ENCODE measurements around the gene DHCR7. TPM values are rescaled to one million over a fixed set of nuclear protein-coding genes. Genes with fewer than 3 reads are reported as not detected.

Gene DHCR7
- total RNA-seq, 2 donors from 2014 or later: 87.7 to 130 TPM

DNA sequence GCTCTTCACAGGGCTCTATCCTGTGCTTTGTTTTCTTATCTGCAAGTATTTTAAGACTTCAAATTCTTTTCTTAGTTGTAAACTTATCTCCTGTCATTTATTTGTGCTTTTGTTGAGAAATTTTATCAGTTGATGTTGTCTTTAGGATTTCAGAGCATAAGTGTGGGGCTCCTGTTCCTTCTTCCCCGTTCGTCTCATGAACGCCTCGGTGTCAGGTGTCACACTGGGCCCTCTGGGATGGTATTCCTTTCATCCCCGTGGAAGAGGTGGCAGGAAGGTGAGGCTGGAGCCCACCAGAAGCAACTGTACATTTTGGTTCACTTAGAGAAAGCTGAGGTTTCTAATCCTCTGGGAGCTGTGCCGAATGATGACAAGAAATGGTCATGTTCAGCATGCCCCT lies 22.8 kb upstream of the DHCR7 start:
- Mint-ChIP-seq H3K4me3 (no peak overlapping the region), H3K4me1 (peaks cover 14% of the 10 kb centered on the region), H3K9me3 (peaks cover 40% of the 10 kb centered on the region), H3K27me3 (ENCODE audit: insufficient read depth) (no peaks in the 10 kb centered on the region), H3K36me3 (ENCODE audit: low read depth) (peaks cover 76% of the 10 kb centered on the region), H3K27ac (no peak overlapping the region)
- H3K36me3 ChIP-seq (ENCODE audit: control insufficient read depth, insufficient read depth, low read length): peaks cover 74% of the 10 kb centered on the region
- WGBS, 2 experiments (ENCODE audit: insufficient coverage in 1 of 2, insufficient read length in 1 of 2): 61 to 100% methylated on average over 1 to 6 of the region's 6 CpGs
- TF ChIP-seq, protein P1, sequence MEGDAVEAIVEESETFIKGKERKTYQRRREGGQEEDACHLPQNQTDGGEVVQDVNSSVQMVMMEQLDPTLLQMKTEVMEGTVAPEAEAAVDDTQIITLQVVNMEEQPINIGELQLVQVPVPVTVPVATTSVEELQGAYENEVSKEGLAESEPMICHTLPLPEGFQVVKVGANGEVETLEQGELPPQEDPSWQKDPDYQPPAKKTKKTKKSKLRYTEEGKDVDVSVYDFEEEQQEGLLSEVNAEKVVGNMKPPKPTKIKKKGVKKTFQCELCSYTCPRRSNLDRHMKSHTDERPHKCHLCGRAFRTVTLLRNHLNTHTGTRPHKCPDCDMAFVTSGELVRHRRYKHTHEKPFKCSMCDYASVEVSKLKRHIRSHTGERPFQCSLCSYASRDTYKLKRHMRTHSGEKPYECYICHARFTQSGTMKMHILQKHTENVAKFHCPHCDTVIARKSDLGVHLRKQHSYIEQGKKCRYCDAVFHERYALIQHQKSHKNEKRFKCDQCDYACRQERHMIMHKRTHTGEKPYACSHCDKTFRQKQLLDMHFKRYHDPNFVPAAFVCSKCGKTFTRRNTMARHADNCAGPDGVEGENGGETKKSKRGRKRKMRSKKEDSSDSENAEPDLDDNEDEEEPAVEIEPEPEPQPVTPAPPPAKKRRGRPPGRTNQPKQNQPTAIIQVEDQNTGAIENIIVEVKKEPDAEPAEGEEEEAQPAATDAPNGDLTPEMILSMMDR (conservative IDR thresholded peaks at IDR 0.05): no peak
- H3K4me3 ChIP-seq (ENCODE audit: low read length): no peak overlapping the region
- no peak overlapping the region for H3K9ac ChIP-seq (ENCODE audit: extremely low read depth, low read length, poor library complexity, severe bottlenecking)
- peaks cover 9% of the 10 kb centered on the region for H3K4me1 ChIP-seq (ENCODE audit: control insufficient read depth, insufficient read depth, low read length)
- H3K27ac ChIP-seq (ENCODE audit: low read depth, low read length): no peak overlapping the region
- no peak for DNase-seq
- peaks cover 42% of the 10 kb centered on the region for H3K9me3 ChIP-seq (ENCODE audit: control insufficient read depth, low read length)
- H3K27me3 ChIP-seq (ENCODE audit: control insufficient read depth, insufficient read depth, low read length, poor library complexity, severe bottlenecking): no peaks in the 10 kb centered on the region

DNA sequence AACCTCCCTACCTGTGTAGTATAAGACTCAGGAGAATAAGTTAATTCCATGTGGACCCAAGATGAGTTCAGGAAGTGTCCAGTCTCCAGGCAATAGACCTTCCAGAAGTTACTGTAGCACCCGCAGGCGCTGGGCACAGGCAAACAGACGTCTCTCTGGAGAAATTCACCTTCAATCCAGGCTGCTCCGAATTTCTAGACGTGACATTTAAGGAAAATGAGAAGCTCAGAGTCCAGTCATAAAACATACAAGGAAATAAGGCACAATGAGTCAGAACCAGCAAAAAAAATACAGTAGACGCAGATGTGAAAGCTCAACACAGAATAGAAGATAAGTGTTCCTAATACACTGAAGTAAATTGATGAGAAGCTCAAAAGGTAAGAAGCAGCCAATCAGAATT lies 19.0 kb upstream of the DHCR7 start:
- Mint-ChIP-seq H3K27me3 (ENCODE audit: insufficient read depth) (no peaks in the 10 kb centered on the region), H3K4me1 (peaks cover 12% of the 10 kb centered on the region), H3K36me3 (ENCODE audit: low read depth) (peaks cover 74% of the 10 kb centered on the region), H3K4me3 (no peak overlapping the region), H3K27ac (no peak overlapping the region), H3K9me3 (peaks cover 40% of the 10 kb centered on the region)
- 93 to 100% methylated on average over 6 of the region's 6 CpGs for WGBS, 2 experiments (ENCODE audit: insufficient coverage in 1 of 2, insufficient read length in 1 of 2)
- H3K4me1 ChIP-seq (ENCODE audit: control insufficient read depth, insufficient read depth, low read length): peaks cover 9% of the 10 kb centered on the region
- H3K9me3 ChIP-seq (ENCODE audit: control insufficient read depth, low read length): peaks cover 42% of the 10 kb centered on the region
- H3K27me3 ChIP-seq (ENCODE audit: control insufficient read depth, insufficient read depth, low read length, poor library complexity, severe bottlenecking): no peaks in the 10 kb centered on the region
- H3K27ac ChIP-seq (ENCODE audit: low read depth, low read length): no peak overlapping the region
- peak overlapping the region; percentile 46 for H3K4me3 ChIP-seq (ENCODE audit: low read length)
- no peak for DNase-seq
- peaks cover 54% of the 10 kb centered on the region for H3K36me3 ChIP-seq (ENCODE audit: control insufficient read depth, insufficient read depth, low read length)
- TF ChIP-seq, protein P1 (conservative IDR thresholded peaks at IDR 0.05): no peak
- no peak overlapping the region for H3K9ac ChIP-seq (ENCODE audit: extremely low read depth, low read length, poor library complexity, severe bottlenecking)

DNA sequence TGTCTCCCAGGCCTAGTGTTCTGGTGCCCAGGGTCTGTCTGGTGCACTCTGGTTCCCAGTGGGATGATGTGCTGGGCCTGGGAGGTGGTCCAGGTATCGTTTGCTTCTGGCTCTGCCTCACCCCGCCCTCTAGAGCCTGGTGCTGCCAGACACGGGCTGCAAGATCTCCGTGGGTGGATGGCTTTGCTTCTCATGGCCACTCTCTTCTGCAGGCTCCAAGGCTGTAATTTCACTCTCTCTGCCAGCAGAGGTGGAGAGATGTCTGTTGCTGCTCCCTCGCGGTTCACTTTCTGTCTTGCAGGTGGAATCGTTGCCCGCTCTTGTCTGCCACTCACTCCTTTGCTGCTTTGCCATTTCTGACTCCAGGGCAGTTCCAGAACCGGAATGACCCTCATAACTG lies 18.2 kb upstream of the DHCR7 start:
- Histone ChIP-seq H3K4me1 (ENCODE audit: control insufficient read depth, insufficient read depth, low read length) (peaks cover 9% of the 10 kb centered on the region), H3K27me3 (ENCODE audit: control insufficient read depth, insufficient read depth, low read length, poor library complexity, severe bottlenecking) (no peaks in the 10 kb centered on the region), H3K4me3 (ENCODE audit: low read length) (no peak overlapping the region), H3K36me3 (ENCODE audit: control insufficient read depth, insufficient read depth, low read length) (peaks cover 46% of the 10 kb centered on the region), H3K9ac (ENCODE audit: extremely low read depth, low read length, poor library complexity, severe bottlenecking) (no peak overlapping the region), H3K9me3 (ENCODE audit: control insufficient read depth, low read length) (peaks cover 42% of the 10 kb centered on the region), H3K27ac (ENCODE audit: low read depth, low read length) (no peak overlapping the region)
- H3K27ac Mint-ChIP-seq: no peak overlapping the region
- H3K4me3 Mint-ChIP-seq: no peak overlapping the region
- WGBS, 2 experiments (ENCODE audit: insufficient coverage in 1 of 2, insufficient read length in 1 of 2): 93 to 94% methylated on average over 7 to 9 of the region's 9 CpGs
- H3K27me3 Mint-ChIP-seq (ENCODE audit: insufficient read depth): no peaks in the 10 kb centered on the region
- H3K9me3 Mint-ChIP-seq: peaks cover 40% of the 10 kb centered on the region
- H3K36me3 Mint-ChIP-seq (ENCODE audit: low read depth): peaks cover 71% of the 10 kb centered on the region
- peaks cover 11% of the 10 kb centered on the region for H3K4me1 Mint-ChIP-seq
- DNase-seq: no peak
- TF ChIP-seq, protein P1 (conservative IDR thresholded peaks at IDR 0.05): no peak
